Measurements from ENCODE around the gene SND1. TPM values are rescaled to one million over a fixed set of nuclear protein-coding genes. Genes with fewer than 3 reads are reported as not detected.

SND1 gene
- total and polyA plus RNA-seq, 7 donors, result 29.2 to 72.8 (median 48.2) TPM

- intact Hi-C loops (cut with DNase I), result no loop called here
- Histone ChIP-seq H3K27ac (no peak overlapping the region), H3K36me3 (ENCODE audit: insufficient read depth in 1 of 2, low read depth in 1 of 2) (peaks cover 2 to 14% of the 10 kb centered on the region in 2 donors), H3K9me3 (no peaks in the 10 kb centered on the region), H3K4me1 (no peaks in the 10 kb centered on the region), H3K4me3 (no peak overlapping the region), H3K27me3 (ENCODE audit: insufficient read depth in 3 of 3, low read length in 2 of 3) (no peaks in the 10 kb centered on the region)
- ATAC-seq (no peak), DNase-seq (no peak)
- no peak for TF ChIP-seq CTCF (IDR thresholded peaks at IDR 0.05)
- WGBS, 3 donors, result 83 to 96% (median 94%) methylated on average over 4 of the region's 4 CpGs
Measured at GRCh38 chr7:127891854-127892438, 240.0 kb downstream of the SND1 start.

GRCh38 chr7:127892488-127893314 lies 240.7 kb downstream of the SND1 start:
- Histone ChIP-seq H3K4me3 (no peak overlapping the region), H3K27ac (no peak overlapping the region), H3K9me3 (no peaks in the 10 kb centered on the region), H3K27me3 (ENCODE audit: insufficient read depth in 3 of 3, low read length in 2 of 3) (no peaks in the 10 kb centered on the region), H3K36me3 (ENCODE audit: insufficient read depth in 1 of 2, low read depth in 1 of 2) (peaks cover 0 to 13% of the 10 kb centered on the region in 2 donors), H3K4me1 (no peaks in the 10 kb centered on the region)
- DNase-seq (no peak), ATAC-seq (no peak)
- WGBS, 3 donors, result 85 to 89% (median 88%) methylated on average over 9 of the region's 9 CpGs
- intact Hi-C loops (cut with DNase I), result no loop called here
- TF ChIP-seq CTCF (IDR thresholded peaks at IDR 0.05), result no peak

GRCh38 chr7:127893547-127893946 lies 241.6 kb downstream of the SND1 start:
- H3K4me1 ChIP-seq, result no peaks in the 10 kb centered on the region
- TF ChIP-seq CTCF (IDR thresholded peaks at IDR 0.05), result no peak
- WGBS, 3 donors, result 97 to 100% (median 100%) methylated on average over 1 of the region's 1 CpG
- intact Hi-C loops (cut with DNase I), result no loop called here
- no peak overlapping the region for H3K4me3 ChIP-seq
- no peaks in the 10 kb centered on the region for H3K27me3 ChIP-seq (ENCODE audit: insufficient read depth in 3 of 3, low read length in 2 of 3)
- H3K9me3 ChIP-seq, result no peaks in the 10 kb centered on the region
- no peak for ATAC-seq
- H3K36me3 ChIP-seq (ENCODE audit: insufficient read depth in 1 of 2, low read depth in 1 of 2), result peaks cover 0 to 5% of the 10 kb centered on the region in 2 donors
- H3K27ac ChIP-seq, result no peak overlapping the region
- DNase-seq, result no peak

GRCh38 chr7:127894588-127894987 lies 242.6 kb downstream of the SND1 start:
- 92 to 100% (median 96%) methylated on average over 2 of the region's 2 CpGs for WGBS, 3 donors

More at GRCh38 chr7:127894588-127894987, 242.6 kb downstream of the SND1 start:
- H3K27me3 ChIP-seq (ENCODE audit: insufficient read depth in 3 of 3, low read length in 2 of 3), result no peaks in the 10 kb centered on the region
- intact Hi-C loops (cut with DNase I), result no loop called here
- no peaks in the 10 kb centered on the region for H3K4me1 ChIP-seq
- H3K36me3 ChIP-seq (ENCODE audit: insufficient read depth in 1 of 2, low read depth in 1 of 2), result no peaks in the 10 kb centered on the region
- H3K4me3 ChIP-seq, result no peak overlapping the region
- no peak overlapping the region for H3K27ac ChIP-seq
- no peak for DNase-seq
- no peak for TF ChIP-seq CTCF (IDR thresholded peaks at IDR 0.05)
- no peaks in the 10 kb centered on the region for H3K9me3 ChIP-seq
- no peak for ATAC-seq
